Breast epithelium (tissue), 3 donors: ENCODE measurements around the gene SPRN.

ENCODE experiments used
- POLR2A ChIP-seq: fragments of 450-650 bp; IDR thresholded peaks from one replicate; pipeline ENCODE4 v1.6.1; 2016; ENCODE audit warnings: antibody characterized with exemption, mild to moderate bottlenecking, moderate library complexity
- POLR2AphosphoS5 ChIP-seq, 3 donors: sonication (generic); formaldehyde crosslinking; IDR thresholded peaks; one replicate each; pipeline ENCODE4 v1.6.1; 2017; ENCODE audit warnings: antibody characterized with exemption in 3 of 3
- TF ChIP-seq, protein P1 (sequence below), 3 donors: fragments of 450-650 bp; IDR thresholded peaks; one replicate each; pipeline ENCODE4 v1.5.1; 2016 to 2017; ENCODE audit warnings: antibody characterized with exemption in 3 of 3, mild to moderate bottlenecking in 3 of 3, moderate library complexity in 3 of 3

- TF ChIP-seq POLR2AphosphoS5 (IDR thresholded peaks at IDR 0.05) (no peak), POLR2A (no peak)
- TF ChIP-seq, protein P1, sequence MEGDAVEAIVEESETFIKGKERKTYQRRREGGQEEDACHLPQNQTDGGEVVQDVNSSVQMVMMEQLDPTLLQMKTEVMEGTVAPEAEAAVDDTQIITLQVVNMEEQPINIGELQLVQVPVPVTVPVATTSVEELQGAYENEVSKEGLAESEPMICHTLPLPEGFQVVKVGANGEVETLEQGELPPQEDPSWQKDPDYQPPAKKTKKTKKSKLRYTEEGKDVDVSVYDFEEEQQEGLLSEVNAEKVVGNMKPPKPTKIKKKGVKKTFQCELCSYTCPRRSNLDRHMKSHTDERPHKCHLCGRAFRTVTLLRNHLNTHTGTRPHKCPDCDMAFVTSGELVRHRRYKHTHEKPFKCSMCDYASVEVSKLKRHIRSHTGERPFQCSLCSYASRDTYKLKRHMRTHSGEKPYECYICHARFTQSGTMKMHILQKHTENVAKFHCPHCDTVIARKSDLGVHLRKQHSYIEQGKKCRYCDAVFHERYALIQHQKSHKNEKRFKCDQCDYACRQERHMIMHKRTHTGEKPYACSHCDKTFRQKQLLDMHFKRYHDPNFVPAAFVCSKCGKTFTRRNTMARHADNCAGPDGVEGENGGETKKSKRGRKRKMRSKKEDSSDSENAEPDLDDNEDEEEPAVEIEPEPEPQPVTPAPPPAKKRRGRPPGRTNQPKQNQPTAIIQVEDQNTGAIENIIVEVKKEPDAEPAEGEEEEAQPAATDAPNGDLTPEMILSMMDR (IDR thresholded peaks at IDR 0.05): no peak
These were observed 30.8 kb upstream of the SPRN start for GRCh38 chr10:133455196-133455595.
